ENCODE data around the gene CPEB3.
"Not testable (repeated sequence)": the region's sequence is repeated elsewhere in the genome, so short reads cannot be mapped to it uniquely, and the experiment has no call there.

Gene CPEB3

DNA sequence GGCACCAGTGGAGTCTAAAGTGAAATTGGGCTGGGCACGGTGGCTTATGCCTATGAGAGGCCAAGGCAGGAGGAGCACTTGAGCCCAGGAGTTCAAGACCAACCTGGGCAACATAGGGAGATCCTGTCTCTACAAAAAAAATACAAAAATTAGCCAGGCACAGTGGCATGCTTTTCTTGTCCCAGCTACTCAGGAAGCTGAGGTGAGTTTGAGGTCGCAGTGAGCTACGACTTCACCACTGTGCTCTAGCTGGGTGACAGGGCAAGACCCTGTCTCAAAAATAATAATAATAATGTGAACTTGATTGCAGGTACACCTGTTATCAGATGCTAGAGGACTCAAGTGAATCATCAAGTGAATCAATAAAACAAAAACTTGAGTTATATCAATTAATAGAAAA, 259.3 kb downstream of the CPEB3 start:
- TF ChIP-seq, protein P1, sequence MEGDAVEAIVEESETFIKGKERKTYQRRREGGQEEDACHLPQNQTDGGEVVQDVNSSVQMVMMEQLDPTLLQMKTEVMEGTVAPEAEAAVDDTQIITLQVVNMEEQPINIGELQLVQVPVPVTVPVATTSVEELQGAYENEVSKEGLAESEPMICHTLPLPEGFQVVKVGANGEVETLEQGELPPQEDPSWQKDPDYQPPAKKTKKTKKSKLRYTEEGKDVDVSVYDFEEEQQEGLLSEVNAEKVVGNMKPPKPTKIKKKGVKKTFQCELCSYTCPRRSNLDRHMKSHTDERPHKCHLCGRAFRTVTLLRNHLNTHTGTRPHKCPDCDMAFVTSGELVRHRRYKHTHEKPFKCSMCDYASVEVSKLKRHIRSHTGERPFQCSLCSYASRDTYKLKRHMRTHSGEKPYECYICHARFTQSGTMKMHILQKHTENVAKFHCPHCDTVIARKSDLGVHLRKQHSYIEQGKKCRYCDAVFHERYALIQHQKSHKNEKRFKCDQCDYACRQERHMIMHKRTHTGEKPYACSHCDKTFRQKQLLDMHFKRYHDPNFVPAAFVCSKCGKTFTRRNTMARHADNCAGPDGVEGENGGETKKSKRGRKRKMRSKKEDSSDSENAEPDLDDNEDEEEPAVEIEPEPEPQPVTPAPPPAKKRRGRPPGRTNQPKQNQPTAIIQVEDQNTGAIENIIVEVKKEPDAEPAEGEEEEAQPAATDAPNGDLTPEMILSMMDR (IDR thresholded peaks at IDR 0.05; ENCODE audit: insufficient read depth, low read depth, low read length, missing control alignments) = no peak
- no peak for DNase-seq (ENCODE audit: low read depth)
- no peak overlapping the region for H3K4me3 ChIP-seq (ENCODE audit: low read length)

DNA sequence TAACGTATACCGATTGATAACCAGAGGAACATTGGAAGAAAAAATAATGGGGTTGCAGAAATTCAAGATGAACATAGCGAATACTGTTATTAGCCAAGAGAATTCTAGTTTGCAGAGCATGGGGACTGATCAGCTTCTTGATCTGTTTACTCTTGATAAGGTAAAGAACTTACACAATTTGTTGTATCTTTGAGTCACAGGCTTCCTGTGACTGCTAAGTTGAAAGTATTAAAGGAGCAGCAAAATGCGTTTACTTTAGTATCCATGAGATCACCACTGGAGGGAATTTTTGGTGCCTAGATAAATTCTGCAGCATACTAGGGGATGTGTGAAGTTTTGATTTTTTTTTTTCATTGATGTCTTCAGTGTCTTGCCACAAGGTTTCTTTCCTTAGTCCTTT, 263.7 kb downstream of the CPEB3 start:
- TF ChIP-seq, protein P1 (IDR thresholded peaks at IDR 0.05; ENCODE audit: insufficient read depth, low read depth, low read length, missing control alignments) = no peak
- H3K4me3 ChIP-seq (ENCODE audit: low read length) = no peak overlapping the region
- no peak for DNase-seq (ENCODE audit: low read depth)

DNA sequence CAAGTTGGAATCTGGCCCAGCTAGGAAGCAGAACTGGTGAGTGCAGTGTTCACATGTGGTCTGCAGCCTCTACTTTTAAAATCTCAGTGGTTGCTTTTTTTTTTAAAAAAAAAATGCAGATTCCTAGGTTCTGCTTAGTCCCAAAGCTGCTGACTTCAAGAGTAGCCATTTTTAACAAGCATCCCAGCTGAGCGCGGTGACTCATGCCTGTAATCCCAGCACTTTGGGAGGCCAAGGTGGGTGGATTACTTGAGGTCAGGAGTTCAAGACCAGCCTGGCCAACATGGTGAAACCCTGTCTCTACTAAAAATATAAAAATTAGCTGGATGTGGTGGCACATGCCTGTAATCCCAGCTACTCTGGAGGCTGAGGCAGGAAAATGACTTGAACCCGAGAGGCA, 265.5 kb downstream of the CPEB3 start:
- H3K4me3 ChIP-seq (ENCODE audit: low read length); DNase-seq (ENCODE audit: low read depth): not testable (repeated sequence)

DNA sequence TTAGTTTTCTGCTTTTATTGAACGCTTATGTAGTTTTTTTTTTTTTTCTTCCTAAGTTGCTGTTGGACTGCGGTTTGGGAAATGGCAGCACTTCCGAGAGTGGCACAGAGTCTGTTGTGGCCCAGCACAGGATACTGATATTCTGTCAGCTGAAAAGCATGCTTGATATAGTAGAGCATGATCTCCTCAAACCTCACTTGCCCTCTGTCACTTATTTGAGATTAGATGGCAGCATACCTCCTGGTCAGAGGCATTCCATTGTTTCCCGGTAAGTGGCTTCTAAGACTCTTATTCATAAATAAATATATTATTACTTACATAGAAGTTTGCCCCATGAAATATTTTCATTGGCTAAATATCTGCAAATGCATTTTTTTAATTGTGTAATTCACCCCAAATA, 266.2 kb downstream of the CPEB3 start:
- DNase-seq (ENCODE audit: low read depth) = no peak
- H3K4me3 ChIP-seq (ENCODE audit: low read length) = no peak overlapping the region
- TF ChIP-seq, protein P1 (IDR thresholded peaks at IDR 0.05; ENCODE audit: insufficient read depth, low read depth, low read length, missing control alignments) = no peak

DNA sequence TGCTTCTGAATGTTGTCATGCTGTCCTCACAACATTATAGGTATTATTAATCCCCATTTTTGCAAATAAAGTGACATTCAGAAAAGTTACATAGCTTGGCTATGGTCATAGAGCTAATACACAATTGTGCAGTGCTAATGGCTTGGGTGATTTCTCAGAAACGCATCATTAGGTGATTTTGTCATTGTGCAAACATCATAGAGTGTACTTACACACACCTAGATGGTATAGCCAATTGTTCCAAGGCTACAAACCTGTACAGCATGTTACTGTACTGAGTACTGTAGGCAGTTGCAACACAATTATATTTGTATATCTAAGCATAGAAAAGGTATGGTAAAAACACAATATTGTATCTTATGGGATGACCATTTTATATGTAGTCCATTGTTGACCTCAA, 276.3 kb downstream of the CPEB3 start:
- TF ChIP-seq, protein P1 (IDR thresholded peaks at IDR 0.05; ENCODE audit: insufficient read depth, low read depth, low read length, missing control alignments) = no peak
- no peak overlapping the region for H3K4me3 ChIP-seq (ENCODE audit: low read length)
- peak; percentile 14 for DNase-seq (ENCODE audit: low read depth)

DNA sequence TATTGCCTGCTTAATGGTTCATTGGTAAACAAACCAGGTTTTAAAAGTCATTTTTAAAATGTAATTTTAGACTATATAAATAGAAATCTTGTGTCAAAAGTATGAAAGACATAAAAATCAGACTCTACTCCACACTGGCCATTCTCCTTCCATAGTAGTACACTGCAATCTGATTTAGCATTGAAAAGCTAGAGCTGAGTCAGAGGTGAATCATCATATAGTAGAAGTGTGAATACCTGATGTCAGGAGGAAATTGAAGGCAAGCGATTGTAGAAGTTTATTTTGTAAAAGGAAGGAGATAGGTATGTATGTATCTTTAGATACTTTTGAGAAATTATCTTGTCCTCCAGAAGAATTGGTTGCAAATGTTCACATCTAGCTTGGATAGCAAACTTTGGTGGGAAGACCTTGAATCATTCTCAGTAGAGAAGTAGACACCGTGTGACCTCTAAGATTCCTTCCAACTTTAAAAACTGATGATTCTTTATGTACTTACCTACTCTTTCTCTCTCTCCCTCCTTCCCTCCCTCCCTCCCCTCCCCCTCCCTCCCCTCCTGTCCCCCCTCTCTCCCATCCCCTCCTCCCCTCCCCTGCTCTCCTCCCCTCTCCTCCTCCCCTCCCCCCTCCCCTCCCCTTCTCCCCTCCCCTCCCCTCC, 279.2 kb downstream of the CPEB3 start:
- no peak overlapping the region for H3K4me3 ChIP-seq (ENCODE audit: low read length)
- TF ChIP-seq, protein P1 (IDR thresholded peaks at IDR 0.05; ENCODE audit: insufficient read depth, low read depth, low read length, missing control alignments) = no peak
- DNase-seq (ENCODE audit: low read depth) = peak; percentile 87

DNA sequence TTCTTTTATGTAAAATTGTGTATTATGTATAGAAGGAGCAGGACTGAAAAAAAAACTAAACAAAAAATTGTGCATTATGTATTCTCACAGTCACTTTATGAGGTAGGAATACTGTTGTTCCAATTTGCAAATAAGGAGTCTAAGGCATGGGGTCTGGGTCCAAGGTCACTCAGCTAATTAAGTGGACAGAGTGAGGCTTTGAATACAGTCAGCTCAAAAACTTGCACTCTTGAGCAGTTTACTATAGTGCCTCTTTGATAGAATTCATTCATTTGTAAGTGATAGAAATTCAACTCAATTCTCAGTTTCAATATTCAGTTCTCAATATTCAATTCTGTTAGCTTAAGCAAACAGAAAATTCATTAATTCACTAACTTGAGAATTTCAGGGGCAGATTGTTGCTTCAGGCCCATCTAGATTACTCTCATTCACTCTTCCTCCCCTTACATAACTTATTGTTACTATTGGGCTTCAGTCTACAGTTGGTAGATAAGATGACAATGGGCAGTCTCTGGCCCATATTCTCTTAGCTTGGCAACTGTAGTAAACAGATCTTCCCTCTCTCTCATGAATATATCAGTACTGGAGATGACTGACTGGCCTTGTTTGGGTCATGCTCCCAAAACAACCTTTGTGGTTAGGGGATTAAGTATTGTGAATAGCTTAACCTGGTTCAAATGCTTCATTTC, 280.7 kb downstream of the CPEB3 start:
- no peak overlapping the region for H3K4me3 ChIP-seq (ENCODE audit: low read length)
- TF ChIP-seq, protein P1 (IDR thresholded peaks at IDR 0.05; ENCODE audit: insufficient read depth, low read depth, low read length, missing control alignments) = no peak
- DNase-seq (ENCODE audit: low read depth) = no peak
